Mesodermal cell (in vitro differentiated cells): ENCODE results near the gene ATP10A.

Experiments used
- H3K27ac ChIP-seq: 2 replicates; pipeline ENCODE4 v1.7.0; 2013; ENCODE audit warnings: mild to moderate bottlenecking, low read depth, low read length, moderate library complexity; ENCODE audit not compliant: severe bottlenecking
- H3K36me3 ChIP-seq: 2 replicates; pipeline ENCODE4 v1.7.1; 2013; ENCODE audit warnings: mild to moderate bottlenecking, low read length, moderate library complexity; ENCODE audit not compliant: control insufficient read depth, insufficient read depth
- H3K4me1 ChIP-seq: one replicate; pipeline ENCODE4 v1.7.1; 2013; ENCODE audit warnings: mild to moderate bottlenecking, low read length; ENCODE audit not compliant: insufficient read depth, control insufficient read depth, poor library complexity, severe bottlenecking
- H3K4me3 ChIP-seq: 2 replicates; pipeline ENCODE4 v1.7.0; 2013; ENCODE audit warnings: low read length, control low read depth, mild to moderate bottlenecking; ENCODE audit not compliant: insufficient read depth, poor library complexity, severe bottlenecking; ENCODE audit errors: extremely low read depth
- H3K9me3 ChIP-seq: 2 replicates; pipeline ENCODE4 v1.7.1; 2013; ENCODE audit warnings: mild to moderate bottlenecking, low read length, moderate library complexity; ENCODE audit not compliant: control insufficient read depth
- WGBS, 2 experiments: methylation state at CpG; one replicate each; pipeline ENCODE4 v1.1.5; 2013; ENCODE audit warnings: missing lambda C conversion rate in 2 of 2; ENCODE audit not compliant: insufficient coverage in 2 of 2; 5-methylcytosine and 5-hydroxymethylcytosine counted together

Gene ATP10A

GRCh38 chr15:25667829-25668228 is 195.3 kb downstream of the ATP10A start:
- Histone ChIP-seq H3K4me1 (peaks cover 27% of the 10 kb centered on the region), H3K9me3 (no peaks in the 10 kb centered on the region), H3K27ac (no peak overlapping the region), H3K4me3 (no peak overlapping the region), H3K36me3 (no peaks in the 10 kb centered on the region)
- WGBS, 2 experiments: 90 to 94% methylated on average over 8 to 11 of the region's 13 CpGs

- WGBS, 2 experiments: 90 to 100% methylated on average over 2 of the region's 3 CpGs
- H3K9me3 ChIP-seq: no peaks in the 10 kb centered on the region
- H3K36me3 ChIP-seq: no peaks in the 10 kb centered on the region
- no peak overlapping the region for H3K4me3 ChIP-seq
- no peak overlapping the region for H3K27ac ChIP-seq
- peaks cover 26% of the 10 kb centered on the region for H3K4me1 ChIP-seq
These were observed 197.2 kb downstream of the ATP10A start for GRCh38 chr15:25665913-25666312.

GRCh38 chr15:25664761-25665160 is 198.4 kb downstream of the ATP10A start:
- Histone ChIP-seq H3K27ac (no peak overlapping the region), H3K4me3 (no peak overlapping the region)
- WGBS, 2 experiments: 91 to 94% methylated on average over 5 of the region's 5 CpGs

GRCh38 chr15:25663515-25663914 is 199.6 kb downstream of the ATP10A start:
- H3K4me3 ChIP-seq: no peak overlapping the region
- WGBS, 2 experiments: 86 to 100% methylated on average over 2 of the region's 5 CpGs
- no peaks in the 10 kb centered on the region for H3K9me3 ChIP-seq
- H3K36me3 ChIP-seq: no peaks in the 10 kb centered on the region
- H3K27ac ChIP-seq: no peak overlapping the region
- peaks cover 14% of the 10 kb centered on the region for H3K4me1 ChIP-seq

More at GRCh38 chr15:25664761-25665160, 198.4 kb downstream of the ATP10A start:
- Histone ChIP-seq H3K9me3 (no peaks in the 10 kb centered on the region), H3K36me3 (no peaks in the 10 kb centered on the region), H3K4me1 (peaks cover 21% of the 10 kb centered on the region)

- Histone ChIP-seq H3K27ac (no peak overlapping the region), H3K9me3 (no peaks in the 10 kb centered on the region), H3K4me1 (peaks cover 7% of the 10 kb centered on the region), H3K36me3 (no peaks in the 10 kb centered on the region), H3K4me3 (no peak overlapping the region)
- WGBS, 2 experiments: 76 to 84% methylated on average over 3 to 4 of the region's 4 CpGs
These were observed 201.2 kb downstream of the ATP10A start for GRCh38 chr15:25661898-25662297.

- Histone ChIP-seq H3K36me3 (no peaks in the 10 kb centered on the region), H3K27ac (no peak overlapping the region), H3K4me1 (peaks cover 7% of the 10 kb centered on the region), H3K9me3 (no peaks in the 10 kb centered on the region), H3K4me3 (no peak overlapping the region)
- 94 to 97% methylated on average over 6 to 9 of the region's 12 CpGs for WGBS, 2 experiments
These were observed 203.9 kb downstream of the ATP10A start for GRCh38 chr15:25659251-25659650.

GRCh38 chr15:25658560-25658959 is 204.6 kb downstream of the ATP10A start:
- H3K9me3 ChIP-seq: no peaks in the 10 kb centered on the region
- 96 to 97% methylated on average over 18 to 19 of the region's 19 CpGs for WGBS, 2 experiments
- no peak overlapping the region for H3K27ac ChIP-seq
- H3K4me1 ChIP-seq: peaks cover 7% of the 10 kb centered on the region
- H3K4me3 ChIP-seq: no peak overlapping the region
- no peaks in the 10 kb centered on the region for H3K36me3 ChIP-seq

- H3K4me1 ChIP-seq: no peaks in the 10 kb centered on the region
- H3K27ac ChIP-seq: no peak overlapping the region
- 66 to 76% methylated on average over 9 to 10 of the region's 14 CpGs for WGBS, 2 experiments
- H3K9me3 ChIP-seq: no peaks in the 10 kb centered on the region
- H3K4me3 ChIP-seq: no peak overlapping the region
- no peaks in the 10 kb centered on the region for H3K36me3 ChIP-seq
These were observed 207.7 kb downstream of the ATP10A start for GRCh38 chr15:25655207-25655948.

GRCh38 chr15:25653371-25653770 is 209.8 kb downstream of the ATP10A start:
- WGBS, 2 experiments: 83 to 90% methylated on average over 1 of the region's 2 CpGs
- H3K36me3 ChIP-seq: no peaks in the 10 kb centered on the region
- H3K4me1 ChIP-seq: no peaks in the 10 kb centered on the region
- no peaks in the 10 kb centered on the region for H3K9me3 ChIP-seq
- no peak overlapping the region for H3K27ac ChIP-seq
- H3K4me3 ChIP-seq: no peak overlapping the region

GRCh38 chr15:25652704-25653103 is 210.4 kb downstream of the ATP10A start:
- WGBS, 2 experiments: 71 to 83% methylated on average over 1 of the region's 1 CpG
- no peaks in the 10 kb centered on the region for H3K36me3 ChIP-seq
- no peaks in the 10 kb centered on the region for H3K4me1 ChIP-seq
- H3K4me3 ChIP-seq: no peak overlapping the region
- H3K27ac ChIP-seq: no peak overlapping the region
- H3K9me3 ChIP-seq: no peaks in the 10 kb centered on the region

GRCh38 chr15:25649390-25649789 is 213.7 kb downstream of the ATP10A start:
- Histone ChIP-seq H3K36me3 (no peaks in the 10 kb centered on the region), H3K4me3 (no peak overlapping the region), H3K9me3 (no peaks in the 10 kb centered on the region), H3K4me1 (peaks cover 6% of the 10 kb centered on the region), H3K27ac (no peak overlapping the region)
- 73 to 100% methylated on average over 1 to 2 of the region's 2 CpGs for WGBS, 2 experiments
